ENCODE data around the gene TP53TG3D.
"Not testable (repeated sequence)": the region's sequence is repeated elsewhere in the genome, so short reads cannot be mapped to it uniquely, and the experiment has no call there.

The TP53TG3D gene, protein sequence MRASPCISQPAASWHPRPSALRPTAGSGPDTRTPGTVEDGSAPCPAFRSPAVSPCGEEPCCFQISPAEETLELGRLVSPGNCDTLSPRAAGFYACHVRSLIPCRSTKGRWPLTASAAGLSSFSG

DNA sequence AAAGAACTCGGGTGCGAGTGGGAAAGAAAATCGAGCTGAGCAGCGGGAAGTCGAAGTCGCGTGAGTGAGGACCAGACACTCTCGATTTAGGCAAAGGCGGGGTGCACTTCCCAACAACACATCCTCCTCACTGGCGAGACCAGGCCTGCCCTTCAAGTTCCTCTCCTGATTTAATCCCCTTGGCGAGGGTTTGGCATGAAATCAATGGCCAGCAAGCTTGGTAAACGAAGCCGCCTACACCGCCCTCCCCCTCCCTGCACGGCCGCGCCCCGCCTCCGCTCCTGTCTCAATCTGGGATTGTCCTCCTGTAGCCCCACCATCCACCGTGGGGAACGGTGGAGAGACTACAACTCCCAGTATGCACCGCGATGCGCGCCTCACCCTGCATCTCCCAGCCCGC lies at the start of gene TP53TG3D:
TP53TG3D (plus strand) TSS at position 301 of the 400 bp plus-strand sequence; CDS start at position 369, 68 bp downstream.
- not testable (repeated sequence) for DNase-seq (ENCODE audit: low read depth in 2 of 2)

DNA sequence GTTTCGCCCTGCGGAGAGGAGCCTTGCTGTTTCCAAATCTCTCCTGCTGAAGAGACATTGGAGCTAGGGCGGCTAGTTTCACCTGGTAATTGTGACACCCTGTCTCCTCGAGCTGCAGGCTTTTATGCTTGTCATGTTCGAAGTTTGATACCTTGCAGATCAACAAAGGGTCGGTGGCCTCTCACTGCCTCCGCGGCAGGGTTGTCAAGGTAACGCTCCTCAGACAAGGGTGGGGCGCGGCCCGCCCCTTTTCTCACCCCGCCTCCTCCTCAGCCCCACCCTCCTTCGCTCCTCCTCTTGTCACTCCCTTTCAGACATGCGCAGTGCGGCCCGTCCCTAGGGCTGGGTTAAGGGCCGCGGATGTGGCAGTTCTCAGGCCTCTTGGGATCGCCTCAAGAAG lies 421 bp downstream of the TP53TG3D start:
- DNase-seq (ENCODE audit: low read depth in 2 of 2): not testable (repeated sequence)

DNA sequence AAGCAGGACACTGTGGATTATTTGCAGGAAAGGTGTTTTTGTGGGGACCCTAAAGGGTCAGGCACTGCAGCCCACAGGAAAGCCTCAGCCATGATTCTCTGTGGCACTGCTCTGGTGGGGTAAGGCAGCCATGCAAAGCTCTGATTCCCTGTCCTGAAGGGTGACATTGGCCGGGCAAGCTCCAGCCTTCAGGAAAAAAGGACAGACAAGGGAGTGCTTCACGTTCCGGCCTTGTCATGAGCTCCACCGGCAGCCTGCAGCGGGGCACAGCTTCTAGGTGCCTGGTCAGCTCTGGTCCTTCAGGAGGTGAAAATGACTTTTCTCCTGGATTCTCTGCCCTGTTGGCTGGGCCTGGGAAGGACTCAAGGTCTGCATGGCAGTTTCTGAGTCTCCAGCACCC lies 8.4 kb downstream of the TP53TG3D start:
- DNase-seq (ENCODE audit: low read depth in 2 of 2): not testable (repeated sequence)

DNA sequence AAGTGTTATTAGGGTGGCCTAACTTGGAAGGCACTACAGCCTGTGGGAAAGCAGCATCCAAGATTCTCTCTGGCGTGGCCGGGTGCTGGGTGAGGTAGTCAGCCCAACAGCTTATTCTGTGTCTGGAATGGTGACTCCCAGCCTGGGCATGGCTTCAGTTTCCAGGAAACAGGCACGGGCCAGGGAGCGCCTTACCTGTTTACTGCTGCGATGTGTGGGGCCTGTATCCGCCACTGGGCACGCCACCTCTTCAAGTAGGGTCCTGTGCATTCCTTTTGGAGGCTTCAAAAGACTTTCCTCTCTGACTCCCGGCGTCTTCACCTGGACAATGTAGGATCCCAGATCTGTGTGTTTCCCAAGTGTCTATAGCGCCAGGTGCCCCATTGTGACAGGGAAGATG lies 10.5 kb downstream of the TP53TG3D start:
- not testable (repeated sequence) for DNase-seq (ENCODE audit: low read depth in 2 of 2)

DNA sequence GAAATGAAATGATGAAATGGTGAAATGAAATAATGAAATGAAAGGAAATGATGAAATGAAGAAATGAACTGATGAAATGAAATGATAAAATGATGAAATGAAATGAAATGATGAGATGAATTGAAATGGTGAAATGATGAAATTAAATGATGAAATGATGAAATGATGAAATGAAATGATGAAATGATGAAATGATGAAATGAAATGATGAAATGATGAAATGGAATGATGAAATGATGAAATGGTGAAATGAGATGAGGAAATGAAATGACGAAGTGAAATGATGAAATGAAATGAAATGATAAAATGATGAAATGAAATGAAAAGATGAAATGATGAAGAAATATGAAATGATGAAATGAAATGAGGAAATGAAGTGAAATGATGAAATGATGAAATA lies 28.8 kb downstream of the TP53TG3D start:
- not testable (repeated sequence) for DNase-seq (ENCODE audit: low read depth in 2 of 2)

DNA sequence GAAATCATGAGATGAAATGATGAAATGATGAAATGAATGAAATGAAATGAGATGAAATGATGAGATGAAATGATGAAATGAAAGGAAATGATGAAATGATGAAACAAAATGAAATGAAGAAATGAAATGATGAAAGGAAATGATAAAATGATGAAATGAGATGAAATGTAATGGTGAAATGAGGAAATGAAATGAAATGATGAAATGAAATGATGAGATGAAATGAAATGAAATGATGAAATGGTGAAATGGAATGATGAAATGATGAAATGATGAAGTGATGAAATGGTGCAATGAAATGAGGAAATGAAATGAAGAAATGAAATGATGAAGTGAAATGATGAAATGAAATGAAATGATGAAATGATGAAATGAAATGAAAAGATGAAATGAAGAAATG lies 29.9 kb downstream of the TP53TG3D start:
- not testable (repeated sequence) for DNase-seq (ENCODE audit: low read depth in 2 of 2)

DNA sequence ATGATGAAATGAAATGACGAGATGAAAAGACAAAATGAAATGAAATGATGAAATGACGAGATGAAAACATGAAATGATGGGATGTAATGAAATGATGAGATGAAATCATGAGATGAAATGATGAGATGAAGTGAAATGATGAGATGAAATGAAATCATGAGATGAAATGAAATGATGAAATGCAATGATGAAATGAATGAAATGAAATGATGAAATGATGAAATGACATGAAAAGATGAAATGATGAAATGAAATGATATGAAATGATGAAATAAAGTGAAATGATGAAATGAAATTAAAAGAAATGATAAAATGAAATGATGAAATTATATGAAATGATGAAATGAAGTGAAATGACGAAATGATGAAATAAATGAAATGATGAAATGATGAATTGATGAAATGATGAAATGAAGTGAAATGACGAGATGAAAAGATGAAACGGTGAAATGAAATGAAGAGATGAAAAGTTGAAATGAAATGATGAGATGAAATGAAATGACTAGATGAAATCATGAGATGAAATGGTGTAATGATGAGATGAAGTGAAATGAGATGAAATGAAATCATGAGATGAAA lies 30.9 kb downstream of the TP53TG3D start:
- not testable (repeated sequence) for DNase-seq (ENCODE audit: low read depth in 2 of 2)

DNA sequence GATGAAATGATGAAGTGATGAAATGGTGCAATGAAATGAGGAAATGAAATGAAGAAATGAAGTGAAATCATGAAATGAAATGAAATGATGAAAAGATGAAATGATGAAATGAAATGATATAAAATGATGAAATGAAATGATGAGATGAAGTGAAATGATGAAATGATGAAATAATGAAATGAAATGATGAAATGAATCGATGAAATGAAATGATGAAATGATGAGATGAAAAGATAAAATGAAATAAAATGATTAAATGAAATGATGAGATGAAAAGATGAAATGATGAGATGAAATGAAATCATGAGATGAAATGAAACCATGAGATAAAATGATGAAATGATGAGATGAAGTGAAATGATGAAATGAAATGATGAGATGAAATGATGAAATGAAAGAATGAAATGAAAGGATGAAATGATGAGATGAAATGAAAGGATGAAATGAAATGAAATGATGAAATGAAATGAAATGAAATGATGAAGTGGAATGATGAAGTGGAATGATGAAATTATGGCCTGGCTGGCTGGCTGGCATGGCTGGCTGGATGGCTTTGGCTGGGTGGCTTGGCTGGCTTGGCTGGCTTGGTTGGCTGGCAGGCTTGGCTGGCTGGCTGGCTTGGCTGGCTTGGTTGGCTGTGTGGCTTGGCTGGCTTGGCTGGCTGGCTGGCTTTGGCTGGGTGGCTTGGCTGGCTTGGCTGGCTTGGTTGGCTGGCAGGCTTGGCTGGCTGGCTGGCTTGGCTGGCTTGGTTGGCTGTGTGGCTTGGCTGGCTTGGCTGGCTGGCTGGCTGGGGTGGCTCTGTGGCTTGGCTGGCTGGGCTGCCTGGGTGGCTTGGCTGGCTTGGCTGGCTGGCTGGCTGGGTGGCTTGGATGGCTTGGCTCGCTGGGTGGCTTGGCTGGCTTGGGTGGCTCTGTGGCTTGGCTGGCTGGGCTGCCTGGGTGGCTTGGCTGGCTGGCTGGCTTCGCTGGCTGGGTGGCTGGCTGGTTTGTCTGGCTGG lies 32.0 kb downstream of the TP53TG3D start:
- not testable (repeated sequence) for DNase-seq (ENCODE audit: low read depth in 2 of 2)

DNA sequence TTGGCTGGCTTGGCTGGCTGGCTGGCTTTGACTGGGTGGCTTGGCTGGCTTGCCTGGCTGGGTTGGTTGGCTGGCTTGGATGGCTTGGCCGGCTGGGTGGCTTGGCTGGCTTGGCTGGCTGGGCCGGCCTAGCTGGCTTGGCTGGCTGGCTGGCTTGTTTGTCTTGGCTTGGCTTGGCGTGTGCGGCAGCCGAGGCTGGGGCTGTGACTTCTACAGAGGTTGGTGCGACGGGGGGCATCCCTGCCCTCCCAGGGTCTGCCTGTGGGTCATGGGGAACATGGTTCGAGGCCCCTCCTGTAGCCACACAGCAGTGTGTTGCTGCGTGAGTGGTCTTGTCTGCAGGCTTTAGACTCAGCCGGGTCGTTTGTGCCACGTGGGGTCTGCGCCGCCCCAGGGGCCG lies 33.1 kb downstream of the TP53TG3D start:
- not testable (repeated sequence) for DNase-seq (ENCODE audit: low read depth in 2 of 2)

DNA sequence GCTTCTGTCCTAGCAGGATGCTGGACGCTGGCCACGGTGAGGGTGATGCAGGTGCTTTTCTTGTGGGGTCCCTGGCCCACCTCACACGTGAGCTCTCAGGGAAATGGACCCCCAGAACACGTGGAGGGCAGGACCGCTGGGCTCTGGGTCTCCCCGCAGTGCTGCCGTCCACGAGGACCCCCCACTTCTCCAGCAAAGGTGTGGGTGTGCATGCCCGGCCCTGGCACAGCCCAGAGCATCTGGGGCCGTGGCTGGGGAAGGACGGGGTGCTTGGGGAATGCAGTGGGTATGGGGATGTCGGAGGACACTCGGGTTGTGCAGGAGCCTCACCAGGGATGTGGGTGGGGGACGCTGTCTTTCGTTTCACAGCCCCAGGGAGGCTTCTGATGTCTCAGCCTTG lies 34.7 kb downstream of the TP53TG3D start:
- not testable (repeated sequence) for DNase-seq (ENCODE audit: low read depth in 2 of 2)

DNA sequence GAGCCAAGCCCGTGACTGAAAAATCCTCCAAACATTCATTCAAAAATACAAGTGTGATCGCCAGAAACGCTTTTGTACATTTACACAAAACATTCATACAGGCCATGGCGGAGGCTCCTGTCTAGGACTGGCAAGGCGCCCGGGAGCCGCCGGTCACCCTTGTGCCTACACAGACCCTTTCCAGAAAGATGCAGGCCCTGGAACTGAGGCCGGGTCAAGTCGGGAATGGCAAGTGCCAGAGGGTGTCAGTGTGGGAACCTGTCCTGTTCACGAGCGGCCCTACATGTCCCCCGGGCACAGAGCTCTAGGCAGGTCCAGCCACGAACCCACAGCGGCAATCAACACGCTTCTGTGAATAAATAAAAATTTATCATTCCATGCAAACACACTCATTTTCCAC lies 36.1 kb downstream of the TP53TG3D start:
- not testable (repeated sequence) for DNase-seq (ENCODE audit: low read depth in 2 of 2)

DNA sequence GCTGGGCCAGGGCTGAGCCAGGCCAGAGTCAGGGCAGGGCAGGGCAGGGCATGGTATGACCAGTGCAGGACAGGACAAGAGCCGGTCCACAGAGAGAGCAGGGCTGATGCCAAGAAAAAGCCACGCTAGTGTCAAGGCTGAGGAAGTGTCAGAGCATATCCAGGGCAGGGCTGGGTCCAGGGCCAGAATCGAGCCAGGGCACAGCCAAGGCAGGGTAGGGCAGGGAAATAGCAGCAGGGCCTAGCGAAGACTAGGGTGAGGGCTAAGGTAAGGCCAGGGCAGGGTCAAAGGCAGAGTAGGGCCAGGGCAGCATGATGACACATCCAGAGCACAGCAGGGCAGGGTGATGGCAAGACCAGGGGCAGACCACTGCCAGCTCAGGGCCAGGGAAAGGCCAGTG lies 49.7 kb downstream of the TP53TG3D start:
- DNase-seq (ENCODE audit: low read depth in 2 of 2): not testable (repeated sequence)
